Fibroblast of lung (primary cell): ENCODE data around the gene LDHAL6A.

Experiments used
- EZH2 ChIP-seq: IDR thresholded peaks from 2 replicates; pipeline ENCODE4 v1.5.1; 2012; ENCODE audit warnings: low read length, control low read depth, mild to moderate bottlenecking; ENCODE audit errors: missing control alignments
- TF ChIP-seq, protein P1 (sequence below), 2 donors: IDR thresholded peaks in 1 of 2; conservative IDR thresholded peaks in 1 of 2; 1 replicate in 1 of 2; 2 replicates in 1 of 2; pipeline ENCODE4 v1.5.1; 2011 to 2012; ENCODE audit warnings: low read length in 2 of 2, control low read depth in 1 of 2, inconsistent platforms in 1 of 2, low read depth in 1 of 2, mild to moderate bottlenecking in 1 of 2

- TF ChIP-seq, protein P1, sequence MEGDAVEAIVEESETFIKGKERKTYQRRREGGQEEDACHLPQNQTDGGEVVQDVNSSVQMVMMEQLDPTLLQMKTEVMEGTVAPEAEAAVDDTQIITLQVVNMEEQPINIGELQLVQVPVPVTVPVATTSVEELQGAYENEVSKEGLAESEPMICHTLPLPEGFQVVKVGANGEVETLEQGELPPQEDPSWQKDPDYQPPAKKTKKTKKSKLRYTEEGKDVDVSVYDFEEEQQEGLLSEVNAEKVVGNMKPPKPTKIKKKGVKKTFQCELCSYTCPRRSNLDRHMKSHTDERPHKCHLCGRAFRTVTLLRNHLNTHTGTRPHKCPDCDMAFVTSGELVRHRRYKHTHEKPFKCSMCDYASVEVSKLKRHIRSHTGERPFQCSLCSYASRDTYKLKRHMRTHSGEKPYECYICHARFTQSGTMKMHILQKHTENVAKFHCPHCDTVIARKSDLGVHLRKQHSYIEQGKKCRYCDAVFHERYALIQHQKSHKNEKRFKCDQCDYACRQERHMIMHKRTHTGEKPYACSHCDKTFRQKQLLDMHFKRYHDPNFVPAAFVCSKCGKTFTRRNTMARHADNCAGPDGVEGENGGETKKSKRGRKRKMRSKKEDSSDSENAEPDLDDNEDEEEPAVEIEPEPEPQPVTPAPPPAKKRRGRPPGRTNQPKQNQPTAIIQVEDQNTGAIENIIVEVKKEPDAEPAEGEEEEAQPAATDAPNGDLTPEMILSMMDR (conservative IDR thresholded peaks at IDR 0.05 in 1 of 2, IDR thresholded peaks at IDR 0.05 in 1 of 2; ENCODE audit: low read depth in 1 of 2, low read length in 2 of 2), result no peak
- no peak for TF ChIP-seq EZH2
These were observed 6.3 kb downstream of the LDHAL6A start for GRCh38 chr11:18461909-18462308.
